HG03280 (cell line): ENCODE results near the gene TAL1.
A peak's percentile ranks its signal among the peaks of the same experiment; 100 is the strongest.

Experiments
- ATAC-seq: cut with Tn5 transposase; IDR thresholded peaks from one replicate; pipeline ENCODE4 v1.9.1; 2021; ENCODE audit warnings: mild to moderate bottlenecking, moderate library complexity; ENCODE audit not compliant: unreplicated experiment

The TAL1 gene

DNA sequence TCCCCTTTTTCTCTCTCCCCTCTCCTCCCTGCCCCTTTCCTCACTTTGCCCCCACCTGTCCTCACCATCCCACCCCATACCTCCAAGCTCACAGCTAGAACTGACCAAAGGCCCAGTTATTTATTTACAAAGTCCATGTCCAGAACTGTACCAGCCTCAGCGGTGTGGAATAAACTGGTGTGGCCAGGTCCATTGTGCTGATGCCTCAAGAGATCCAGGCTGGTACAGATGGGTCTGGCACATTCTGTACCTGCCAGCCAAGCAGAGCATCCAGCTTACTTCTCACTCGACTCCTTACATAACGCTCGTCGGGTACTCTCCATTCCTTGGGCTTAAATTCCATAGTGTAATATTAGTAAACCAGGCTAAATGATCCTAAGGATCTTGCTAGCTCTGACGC lies 54.0 kb downstream of the TAL1 start:
- no peak for ATAC-seq

DNA sequence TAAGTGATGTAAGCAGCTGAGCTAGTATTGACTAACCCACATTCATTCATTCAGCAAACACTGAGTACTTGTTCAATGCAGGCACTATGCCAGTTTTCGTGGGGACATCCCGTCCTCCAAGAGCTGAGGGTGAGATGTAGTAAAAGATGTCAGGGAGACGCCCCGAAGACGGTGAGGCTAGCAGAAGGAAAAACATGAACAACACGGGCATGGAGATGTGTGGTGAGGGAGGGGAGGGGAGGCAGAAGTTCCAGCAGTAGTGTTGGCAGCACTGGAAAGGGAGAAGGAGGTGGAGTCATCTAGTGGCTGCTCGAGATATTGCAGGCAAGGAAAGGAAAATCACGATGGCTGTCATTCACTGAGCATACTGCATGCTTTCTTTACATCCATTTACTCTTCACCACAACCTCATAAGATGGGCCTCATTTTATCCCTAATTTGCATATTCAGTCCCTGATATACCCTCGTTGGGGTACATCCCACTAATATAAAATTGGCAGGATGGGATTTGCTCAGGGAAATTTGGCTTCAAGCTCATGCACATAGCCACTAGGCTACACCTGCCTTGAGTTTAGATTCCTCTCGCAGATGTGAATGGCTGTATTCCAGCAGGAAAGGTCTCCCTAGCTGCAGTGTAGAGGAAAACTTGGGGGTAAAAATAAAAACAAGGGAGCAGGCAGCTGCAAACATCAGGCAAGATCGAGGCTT lies 56.6 kb downstream of the TAL1 start:
- ATAC-seq: peak; percentile 45

GRCh38 chr1:47174656-47175020 lies 57.4 kb downstream of the TAL1 start:
- ATAC-seq: no peak

DNA sequence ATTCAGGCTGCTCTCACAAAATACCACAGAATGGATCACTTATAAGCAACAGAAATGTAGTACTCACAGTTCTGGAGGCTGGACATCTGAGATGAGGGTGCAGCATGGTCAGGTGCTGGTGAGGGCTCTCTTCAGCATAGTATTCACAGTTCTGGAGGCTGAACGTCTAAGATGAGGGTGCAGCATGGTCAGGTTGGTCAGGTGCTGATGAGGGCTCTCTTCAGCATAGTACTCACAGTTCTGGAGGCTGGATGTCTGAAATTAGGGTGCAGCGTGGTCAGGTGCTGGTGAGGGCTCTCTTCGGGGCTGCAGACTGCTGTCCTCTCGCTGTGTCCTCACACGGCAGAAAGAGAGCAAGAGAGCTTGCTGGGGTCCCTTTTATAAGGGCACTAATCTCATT lies 59.2 kb downstream of the TAL1 start:
- no peak for ATAC-seq
